Calu3 (cell line): ENCODE measurements around the gene POC5. TPM values are rescaled to one million over a fixed set of nuclear protein-coding genes. Genes with fewer than 3 reads are reported as not detected.
A peak's percentile ranks its signal among the peaks of the same experiment; 100 is the strongest.

ENCODE experiments used
- Bru-seq: library from RNA; stranded (reverse); fragments of 400-500 nt; gene quantifications from one replicate; lab custom pipeline; 2021; lab: Mats Ljungman, UMichigan
- BruChase-seq, 2 experiments: library from RNA; stranded (reverse); fragments of 400-500 nt; gene quantifications; one replicate each; lab custom pipeline; 2021; lab: Mats Ljungman, UMichigan
- BruUV-seq: library from RNA; stranded (reverse); fragments of 400-500 nt; replicated peaks from 2 replicates; lab custom pipeline; 2021; lab: Mats Ljungman, UMichigan
- CTCF ChIA-PET: fragments of 300-600 bp; sonication (Branson Sonifier 250); formaldehyde crosslinking; loops from one replicate; lab custom pipeline; 2022; ENCODE audit warnings: antibody characterized with exemption; lab: Charles Lee
- DNase-seq: peaks from one replicate; pipeline ENCODE4 v3.0.0; 2022
- H3K27ac Mint-ChIP-seq: one replicate; pipeline ENCODE4 v1.8.0; 2022; ENCODE audit warnings: mixed read lengths; ENCODE audit not compliant: unreplicated experiment
- H3K27me3 Mint-ChIP-seq: one replicate; pipeline ENCODE4 v1.8.0; 2022; ENCODE audit warnings: mixed read lengths; ENCODE audit not compliant: unreplicated experiment
- H3K36me3 Mint-ChIP-seq: one replicate; pipeline ENCODE4 v1.8.0; 2022; ENCODE audit warnings: mild to moderate bottlenecking, moderate library complexity, mixed read lengths; ENCODE audit not compliant: insufficient read depth, unreplicated experiment
- H3K4me1 Mint-ChIP-seq: one replicate; pipeline ENCODE4 v1.8.0; 2022; ENCODE audit warnings: mild to moderate bottlenecking, low read depth, mixed read lengths; ENCODE audit not compliant: unreplicated experiment
- H3K4me3 Mint-ChIP-seq: one replicate; pipeline ENCODE4 v1.8.0; 2022; ENCODE audit warnings: mild to moderate bottlenecking, low read depth, moderate library complexity, mixed read lengths; ENCODE audit not compliant: unreplicated experiment
- H3K9me3 Mint-ChIP-seq: one replicate; pipeline ENCODE4 v1.8.0; 2022; ENCODE audit warnings: low read depth, mixed read lengths; ENCODE audit not compliant: unreplicated experiment
- CTCF ChIP-seq: fragments of 200-600 bp; IDR thresholded peaks from one replicate; pipeline ENCODE4 v1.8.0; 2022; ENCODE audit warnings: antibody characterized with exemption; ENCODE audit not compliant: unreplicated experiment
- intact Hi-C: fragments of 100-400 bp; cut with micrococcal nuclease; formaldehyde crosslinking; loops from one replicate; pipeline ENCODE4 v1.10.0; 2022; ENCODE audit not compliant: unreplicated experiment
- long read RNA-seq: library from polyadenylated mRNA; stranded (forward); transcript quantifications from one replicate; pipeline ENCODE4 v2.0.0, GENCODE V29; 2022
- total RNA-seq: library from RNA; stranded (reverse); gene quantifications from 2 replicates; pipeline ENCODE4 v1.2.3, GENCODE V29; 2022

POC5 gene
- 20.9 and 23.1 TPM in 2 replicates for total RNA-seq
- percentile 88 among the genes with signal in this experiment for Bru-seq, nascent RNA
- BruChase-seq, experiment 1, labeled RNA remaining after a 6-hour chase, result percentile 68 among the genes with signal in this experiment
- percentile 75 among the genes with signal in this experiment for BruChase-seq, experiment 2, labeled RNA remaining after a 2-hour chase
- long read RNA-seq, transcript POC5-202 (12 exons, 2,229 nt), result major isoform, 5 of 12 reads
- long read RNA-seq, partial matches to known transcripts, result 5 of 12 reads
- long read RNA-seq, other reads (novel, unspliced or antisense), result 2 of 12 reads

- no peak for TF ChIP-seq CTCF
- peak within 1 kb of the TSS; percentile 96 for H3K4me3 Mint-ChIP-seq
- BruUV-seq, result no TSS peak
- H3K36me3 Mint-ChIP-seq, result peaks cover 39% of the 10 kb centered on the region
- intact Hi-C loops, result no loop called here
- peaks cover 26% of the 10 kb centered on the region for H3K4me1 Mint-ChIP-seq
- no peaks in the 10 kb centered on the region for H3K27me3 Mint-ChIP-seq
- no peaks in the 10 kb centered on the region for H3K9me3 Mint-ChIP-seq
- peak within 1 kb of the TSS; percentile 87 for H3K27ac Mint-ChIP-seq
- CTCF ChIA-PET, result interaction anchor here (0.6 to 1.1 kb wide), 3 partner anchors 206 to 539 kb away, joined by 3 to 4 read pairs (median 4); partner anchors contain the start of genes CERT1 and POLK
- DNase-seq, result peak; percentile 99
These were observed at the start of gene POC5 for GRCh38 chr5:75717082-75717922. POC5 (minus strand) TSS chr5:75717437; CDS start chr5:75712937, 4,500 bp downstream.

- Mint-ChIP-seq H3K27ac (no peak overlapping the region), H3K4me1 (no peaks in the 10 kb centered on the region), H3K27me3 (peaks cover 26% of the 10 kb centered on the region), H3K9me3 (no peaks in the 10 kb centered on the region), H3K4me3 (no peak overlapping the region), H3K36me3 (no peaks in the 10 kb centered on the region)
- TF ChIP-seq CTCF, result no peak
- intact Hi-C loops, result no loop called here
- BruUV-seq, result no TSS peak
- CTCF ChIA-PET, result no interaction called here
- no peak for DNase-seq
These were observed 40.9 kb upstream of the POC5 start for GRCh38 chr5:75758116-75758515.

- peaks cover 30% of the 10 kb centered on the region for H3K27me3 Mint-ChIP-seq
These were observed 39.7 kb upstream of the POC5 start for GRCh38 chr5:75756981-75757380.

More at GRCh38 chr5:75756981-75757380, 39.7 kb upstream of the POC5 start:
- BruUV-seq, result no TSS peak
- intact Hi-C loops, result no loop called here
- no peak for DNase-seq
- no peak for TF ChIP-seq CTCF
- no peaks in the 10 kb centered on the region for H3K9me3 Mint-ChIP-seq
- H3K4me1 Mint-ChIP-seq, result no peaks in the 10 kb centered on the region
- H3K4me3 Mint-ChIP-seq, result no peak overlapping the region
- H3K36me3 Mint-ChIP-seq, result no peaks in the 10 kb centered on the region
- CTCF ChIA-PET, result no interaction called here
- no peak overlapping the region for H3K27ac Mint-ChIP-seq
